Astrocyte (in vitro differentiated cells and primary cell): Measurements from ENCODE around the gene THPO. TPM values are rescaled to one million over a fixed set of nuclear protein-coding genes. Genes with fewer than 3 reads are reported as not detected.

Experiments used
- DNase-seq: peaks from one replicate; pipeline ENCODE4 v3.0.0-alpha.2; 2010; ENCODE audit warnings: low read depth
- FAIRE-seq: peaks from 2 replicates; lab custom pipeline; 2011; peaks lifted over from hg19 to GRCh38; lab: Jason Lieb, UNC
- H2AFZ ChIP-seq: 2 replicates; pipeline ENCODE4 v1.6.0; 2012; ENCODE audit warnings: low read depth, low read length, inconsistent platforms
- H3K27ac ChIP-seq: 2 replicates; pipeline ENCODE4 v1.5.1; 2011; ENCODE audit warnings: low read depth, low read length, inconsistent platforms
- H3K27me3 ChIP-seq: 2 replicates; pipeline ENCODE4 v1.6.0; 2011; ENCODE audit warnings: low read length, inconsistent platforms; ENCODE audit not compliant: insufficient read depth
- H3K36me3 ChIP-seq: 2 replicates; pipeline ENCODE4 v1.5.1; 2011; ENCODE audit warnings: low read length, inconsistent platforms; ENCODE audit not compliant: insufficient read depth
- H3K4me1 ChIP-seq: 2 replicates; pipeline ENCODE4 v1.5.1; 2011; ENCODE audit warnings: low read length, inconsistent platforms; ENCODE audit not compliant: insufficient read depth
- H3K4me2 ChIP-seq: 2 replicates; pipeline ENCODE4 v1.6.0; 2012; ENCODE audit warnings: low read length, inconsistent platforms
- H3K4me3 ChIP-seq: 2 replicates; pipeline ENCODE4 v1.5.1; 2011; ENCODE audit warnings: low read depth, mild to moderate bottlenecking, low read length, inconsistent platforms; ENCODE audit not compliant: insufficient read depth
- H3K79me2 ChIP-seq: 2 replicates; pipeline ENCODE4 v1.6.0; 2012; ENCODE audit warnings: mild to moderate bottlenecking, low read length, inconsistent platforms; ENCODE audit not compliant: insufficient read depth
- H3K9ac ChIP-seq: 2 replicates; pipeline ENCODE4 v1.6.0; 2012; ENCODE audit warnings: mild to moderate bottlenecking, low read length, inconsistent platforms
- H3K9me3 ChIP-seq: 2 replicates; pipeline ENCODE4 v1.5.1; 2012; ENCODE audit warnings: low read depth, mild to moderate bottlenecking, low read length, inconsistent platforms; ENCODE audit not compliant: insufficient read depth
- H4K20me1 ChIP-seq: 2 replicates; pipeline ENCODE4 v1.6.0; 2012; ENCODE audit warnings: low read length, inconsistent platforms; ENCODE audit not compliant: insufficient read depth
- H3K27ac Mint-ChIP-seq: one replicate; pipeline ENCODE4 v1.8.0; 2021; ENCODE audit warnings: mild to moderate bottlenecking, mixed read lengths; ENCODE audit not compliant: unreplicated experiment
- H3K27me3 Mint-ChIP-seq: one replicate; pipeline ENCODE4 v1.8.0; 2021; ENCODE audit warnings: low read depth, mixed read lengths; ENCODE audit not compliant: unreplicated experiment
- H3K36me3 Mint-ChIP-seq: one replicate; pipeline ENCODE4 v1.8.0; 2021; ENCODE audit warnings: low read depth, mixed read lengths; ENCODE audit not compliant: unreplicated experiment
- H3K4me1 Mint-ChIP-seq: one replicate; pipeline ENCODE4 v1.8.0; 2021; ENCODE audit warnings: low read depth, mixed read lengths; ENCODE audit not compliant: unreplicated experiment
- H3K4me3 Mint-ChIP-seq: one replicate; pipeline ENCODE4 v1.8.0; 2021; ENCODE audit warnings: mild to moderate bottlenecking, moderate library complexity, mixed read lengths; ENCODE audit not compliant: unreplicated experiment
- H3K9me3 Mint-ChIP-seq: one replicate; pipeline ENCODE4 v1.8.0; 2021; ENCODE audit warnings: mild to moderate bottlenecking, mixed read lengths; ENCODE audit not compliant: unreplicated experiment
- EZH2 ChIP-seq: IDR thresholded peaks from 2 replicates; pipeline ENCODE4 v1.6.1; 2012; ENCODE audit warnings: mild to moderate bottlenecking, low read length, inconsistent platforms; ENCODE audit not compliant: insufficient read depth
- total RNA-seq: library from RNA; stranded (reverse); gene quantifications from 2 replicates; pipeline ENCODE4 v1.2.1, GENCODE V29; 2021
- TF ChIP-seq, protein P1 (sequence below): IDR thresholded peaks from 2 replicates; pipeline ENCODE4 v1.5.1; 2011; ENCODE audit warnings: low read depth, mild to moderate bottlenecking, inconsistent platforms, low read length, moderate library complexity; ENCODE audit not compliant: insufficient read depth

THPO gene
- total RNA-seq, 1 donor from 2014 or later = 0.25 TPM

DNA sequence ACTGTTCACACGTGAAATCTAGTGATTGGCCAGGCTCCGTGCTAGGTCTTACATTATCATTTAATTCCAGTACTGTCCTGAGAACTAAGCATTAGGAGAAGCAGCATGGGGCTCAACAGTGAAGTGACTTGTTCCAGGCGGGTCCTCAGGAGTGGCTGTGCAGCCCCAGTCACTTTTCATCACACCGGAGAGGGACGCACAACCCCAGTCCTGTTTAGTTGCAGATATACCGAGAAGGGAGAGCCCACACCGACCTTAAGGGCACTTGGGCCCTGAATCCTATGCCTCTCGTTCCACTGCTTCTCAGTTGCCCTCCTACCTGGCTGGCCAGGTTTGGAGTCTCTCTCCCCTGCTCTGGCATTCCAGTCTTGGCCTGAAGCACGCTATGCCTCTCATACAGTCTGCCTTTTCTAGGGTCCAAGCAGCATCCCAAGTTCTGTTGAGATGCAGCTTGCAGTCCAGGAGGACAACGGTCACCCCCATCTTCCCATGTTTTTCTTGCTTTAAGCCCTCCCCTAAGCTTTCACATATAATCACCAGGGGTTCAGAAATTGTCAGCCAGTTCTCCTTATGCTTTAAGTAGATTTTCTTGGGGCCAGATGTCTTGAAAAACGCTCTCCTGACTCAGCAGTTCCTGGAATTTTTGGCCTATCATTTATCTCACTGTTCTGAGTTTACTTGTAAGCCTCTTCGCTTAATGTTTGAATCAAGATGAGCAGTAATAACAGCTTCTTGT, 30.5 kb downstream of the THPO start:
- FAIRE-seq (no peak), DNase-seq (no peak)
- H3K27me3 ChIP-seq = no peaks in the 10 kb centered on the region
- peaks cover 21% of the 10 kb centered on the region for H3K4me1 ChIP-seq
- no peak overlapping the region for H3K9ac ChIP-seq
- H2AFZ ChIP-seq = no peak overlapping the region
- H3K36me3 ChIP-seq = no peaks in the 10 kb centered on the region
- H3K79me2 ChIP-seq = no peaks in the 10 kb centered on the region
- Mint-ChIP-seq H3K4me3 (peak overlapping the region; percentile 31), H3K27ac (no peak overlapping the region), H3K9me3 (no peaks in the 10 kb centered on the region), H3K27me3 (no peaks in the 10 kb centered on the region), H3K4me1 (peaks cover 36% of the 10 kb centered on the region), H3K36me3 (peaks cover 16% of the 10 kb centered on the region)
- no peak overlapping the region for H3K4me2 ChIP-seq
- H3K4me3 ChIP-seq = no peak overlapping the region
- no peaks in the 10 kb centered on the region for H3K9me3 ChIP-seq
- no peak for TF ChIP-seq EZH2
- TF ChIP-seq, protein P1, sequence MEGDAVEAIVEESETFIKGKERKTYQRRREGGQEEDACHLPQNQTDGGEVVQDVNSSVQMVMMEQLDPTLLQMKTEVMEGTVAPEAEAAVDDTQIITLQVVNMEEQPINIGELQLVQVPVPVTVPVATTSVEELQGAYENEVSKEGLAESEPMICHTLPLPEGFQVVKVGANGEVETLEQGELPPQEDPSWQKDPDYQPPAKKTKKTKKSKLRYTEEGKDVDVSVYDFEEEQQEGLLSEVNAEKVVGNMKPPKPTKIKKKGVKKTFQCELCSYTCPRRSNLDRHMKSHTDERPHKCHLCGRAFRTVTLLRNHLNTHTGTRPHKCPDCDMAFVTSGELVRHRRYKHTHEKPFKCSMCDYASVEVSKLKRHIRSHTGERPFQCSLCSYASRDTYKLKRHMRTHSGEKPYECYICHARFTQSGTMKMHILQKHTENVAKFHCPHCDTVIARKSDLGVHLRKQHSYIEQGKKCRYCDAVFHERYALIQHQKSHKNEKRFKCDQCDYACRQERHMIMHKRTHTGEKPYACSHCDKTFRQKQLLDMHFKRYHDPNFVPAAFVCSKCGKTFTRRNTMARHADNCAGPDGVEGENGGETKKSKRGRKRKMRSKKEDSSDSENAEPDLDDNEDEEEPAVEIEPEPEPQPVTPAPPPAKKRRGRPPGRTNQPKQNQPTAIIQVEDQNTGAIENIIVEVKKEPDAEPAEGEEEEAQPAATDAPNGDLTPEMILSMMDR = no peak
- peaks cover 13% of the 10 kb centered on the region for H4K20me1 ChIP-seq
- no peak overlapping the region for H3K27ac ChIP-seq

DNA sequence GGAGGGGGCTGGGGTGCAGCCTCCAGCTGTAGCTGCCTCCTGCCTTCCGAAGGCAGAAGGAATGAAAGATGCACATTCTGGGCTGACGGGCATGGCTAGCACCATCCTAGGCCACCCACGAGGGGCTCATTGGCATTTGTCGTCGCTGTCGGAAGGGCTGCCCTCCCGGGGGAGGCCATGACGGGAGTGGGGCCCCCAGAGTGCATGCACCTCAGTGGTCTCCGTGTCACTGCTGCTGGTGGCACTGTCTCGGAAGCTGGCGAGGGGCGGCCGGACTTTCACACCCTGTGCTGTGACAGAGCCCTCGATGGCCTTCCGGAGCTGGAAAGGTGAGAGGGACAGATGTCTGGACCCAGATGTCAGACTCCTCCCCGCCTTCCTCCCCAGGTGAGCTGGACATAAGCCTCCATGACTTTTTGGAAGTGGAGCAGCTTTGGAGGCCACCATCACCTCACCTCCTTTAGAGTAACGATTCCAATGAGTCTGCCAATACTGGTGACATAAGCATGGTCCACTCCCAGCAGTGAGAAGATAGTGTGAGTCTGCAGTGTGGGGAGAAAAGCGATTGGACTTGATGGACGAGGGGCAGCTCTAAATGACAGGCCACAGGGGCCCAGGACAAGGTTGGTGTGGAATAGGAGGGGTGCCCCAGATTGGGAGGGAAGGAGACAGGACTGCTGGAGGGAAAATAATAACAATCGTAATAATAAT, 31.4 kb downstream of the THPO start:
- TF ChIP-seq, protein P1 = no peak
- TF ChIP-seq EZH2 = no peak
- H3K27ac Mint-ChIP-seq = no peak overlapping the region

More for the DNA sequence above, 31.4 kb downstream of the THPO start:
- H3K36me3 ChIP-seq = no peaks in the 10 kb centered on the region
- no peak overlapping the region for H3K4me3 ChIP-seq
- H3K27me3 ChIP-seq = no peaks in the 10 kb centered on the region
- H3K79me2 ChIP-seq = no peaks in the 10 kb centered on the region
- H3K27me3 Mint-ChIP-seq = no peaks in the 10 kb centered on the region
- no peak overlapping the region for H3K4me3 Mint-ChIP-seq
- FAIRE-seq = no peak
- peaks cover 12% of the 10 kb centered on the region for H3K36me3 Mint-ChIP-seq
- DNase-seq = no peak
- H3K9ac ChIP-seq = no peak overlapping the region
- H3K4me2 ChIP-seq = no peak overlapping the region
- H2AFZ ChIP-seq = no peak overlapping the region
- peaks cover 21% of the 10 kb centered on the region for H3K4me1 ChIP-seq
- H3K9me3 Mint-ChIP-seq = no peaks in the 10 kb centered on the region
- H4K20me1 ChIP-seq = peaks cover 13% of the 10 kb centered on the region
- no peak overlapping the region for H3K27ac ChIP-seq
- H3K9me3 ChIP-seq = no peaks in the 10 kb centered on the region
- H3K4me1 Mint-ChIP-seq = peaks cover 34% of the 10 kb centered on the region
